HUES64 (cell line): ENCODE measurements around the gene NRN1L. TPM values are rescaled to one million over a fixed set of nuclear protein-coding genes. Genes with fewer than 3 reads are reported as not detected.
A peak's percentile ranks its signal among the peaks of the same experiment; 100 is the strongest.
"Not testable (repeated sequence)": the region's sequence is repeated elsewhere in the genome, so short reads cannot be mapped to it uniquely, and the experiment has no call there.

Experiments
- H3K27ac ChIP-seq: 2 replicates; pipeline ENCODE4 v1.7.0; 2013; ENCODE audit warnings: low read depth, low read length, inconsistent platforms
- H3K27me3 ChIP-seq: 2 replicates; pipeline ENCODE4 v1.6.1; 2013; ENCODE audit warnings: mild to moderate bottlenecking, low read length; ENCODE audit not compliant: insufficient read depth
- H3K36me3 ChIP-seq: 2 replicates; pipeline ENCODE4 v1.6.1; 2013; ENCODE audit warnings: mild to moderate bottlenecking, low read length; ENCODE audit not compliant: insufficient read depth
- H3K4me1 ChIP-seq: 2 replicates; pipeline ENCODE4 v1.6.1; 2013; ENCODE audit warnings: mild to moderate bottlenecking, low read length, moderate library complexity; ENCODE audit not compliant: insufficient read depth
- H3K4me3 ChIP-seq: 2 replicates; pipeline ENCODE4 v1.5.1; 2013; ENCODE audit warnings: mild to moderate bottlenecking, low read length, moderate library complexity
- H3K9ac ChIP-seq: 2 replicates; pipeline ENCODE4 v1.6.1; 2013; ENCODE audit warnings: mild to moderate bottlenecking, low read depth, low read length
- H3K9me3 ChIP-seq: 2 replicates; pipeline ENCODE4 v1.6.1; 2013; ENCODE audit warnings: low read depth, low read length; ENCODE audit not compliant: insufficient read depth
- WGBS: fragments of 150-250, 120-280 bp; methylation state at CpG from one replicate; pipeline ENCODE4 v1.1.7; 2013; ENCODE audit warnings: missing lambda C conversion rate; 5-methylcytosine and 5-hydroxymethylcytosine counted together
- polyA plus RNA-seq, 2 experiments: library from polyadenylated mRNA; stranded (reverse); fragments of 50-300 nt; gene quantifications; one replicate each; pipeline ENCODE4 v1.2.3, GENCODE V29; 2013

The NRN1L gene
- polyA plus RNA-seq (2013, experiment 1 of 2): 3.2 TPM
- 4.1 TPM for polyA plus RNA-seq (2013, experiment 2 of 2)

DNA sequence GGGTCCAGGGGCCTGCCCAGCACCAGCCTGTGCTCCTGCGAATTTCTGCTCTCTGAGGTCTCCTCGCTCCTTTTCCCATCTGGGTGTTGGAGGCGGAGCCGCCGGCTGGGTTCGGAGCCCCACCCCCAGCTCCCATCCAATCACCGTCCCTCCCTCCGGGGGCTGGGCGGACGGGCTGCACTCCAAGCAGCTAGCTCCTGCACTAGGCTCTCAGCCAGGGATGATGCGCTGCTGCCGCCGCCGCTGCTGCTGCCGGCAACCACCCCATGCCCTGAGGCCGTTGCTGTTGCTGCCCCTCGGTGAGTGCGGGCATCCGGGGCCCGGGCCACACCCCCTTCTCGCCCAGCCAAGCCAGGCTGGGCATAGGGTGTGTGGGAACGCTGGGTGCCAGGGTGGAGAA lies at the start of gene NRN1L:
Gene NRN1L (plus strand): TSS at position 202 of the 400 bp plus-strand sequence. CDS start 19 bp downstream, at position 221.
- 14% methylated on average over 22 of the region's 22 CpGs for WGBS
- peak within 1 kb of the TSS; percentile 11; the same call in 1 of the 2 replicates for H3K27ac ChIP-seq
- H3K36me3 ChIP-seq: peaks cover 43% of the 10 kb centered on the region
- no peak within 1 kb of the TSS for H3K9ac ChIP-seq
- H3K4me3 ChIP-seq: peak within 1 kb of the TSS; percentile 8; the same call in 1 of the 2 replicates
- no peaks in the 10 kb centered on the region for H3K27me3 ChIP-seq
- H3K9me3 ChIP-seq: no peaks in the 10 kb centered on the region
- H3K4me1 ChIP-seq: no peaks in the 10 kb centered on the region; the same call in 1 of the 2 replicates

DNA sequence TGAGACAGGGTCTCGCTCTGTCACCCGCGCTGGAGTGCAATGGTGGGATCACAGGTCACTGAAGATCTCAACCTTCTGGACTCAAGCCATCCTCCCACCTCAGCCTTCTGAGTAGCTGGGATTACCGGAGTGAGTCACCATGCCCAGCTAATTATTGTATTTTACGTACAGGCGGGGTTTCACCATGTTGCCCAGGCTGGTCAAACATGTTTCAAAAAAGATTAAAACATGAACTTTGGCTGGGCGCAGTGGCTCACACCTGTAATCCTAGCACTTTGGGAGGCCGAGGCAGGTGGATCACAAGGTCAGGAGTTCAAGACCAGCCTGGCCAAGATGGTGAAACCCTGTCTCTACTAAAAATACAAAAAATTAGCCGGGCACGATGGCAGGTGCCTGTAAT lies 47.5 kb upstream of the NRN1L start:
- not testable (repeated sequence) for H3K36me3 ChIP-seq, H3K27ac ChIP-seq, H3K4me3 ChIP-seq, H3K9ac ChIP-seq, H3K4me1 ChIP-seq, H3K9me3 ChIP-seq, H3K27me3 ChIP-seq
- WGBS: 94% methylated on average over 10 of the region's 10 CpGs

DNA sequence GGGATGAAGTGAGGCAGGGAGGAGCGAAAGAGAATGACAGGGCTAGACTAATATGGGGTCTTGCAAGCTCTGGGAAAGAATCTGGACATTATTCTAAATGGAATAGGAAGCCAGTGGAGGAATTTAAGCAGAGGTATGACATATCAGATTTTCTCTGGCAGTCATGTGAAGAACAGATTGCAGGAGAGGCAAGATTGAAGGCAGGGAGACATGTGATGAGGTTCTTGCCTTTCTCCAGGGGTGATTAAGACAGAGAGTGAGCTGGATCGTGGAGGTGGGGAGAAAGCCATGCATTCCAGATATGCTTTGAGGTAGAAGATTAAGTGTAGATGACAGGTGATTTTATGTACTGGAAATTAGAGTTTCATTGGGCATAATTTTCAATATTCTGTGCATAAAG lies 46.9 kb upstream of the NRN1L start:
- Histone ChIP-seq H3K27me3 (no peaks in the 10 kb centered on the region), H3K36me3 (no peaks in the 10 kb centered on the region), H3K27ac (no peak overlapping the region), H3K4me3 (no peak overlapping the region), H3K4me1 (peaks cover 5% of the 10 kb centered on the region; the same call in 1 of the 2 replicates), H3K9me3 (no peaks in the 10 kb centered on the region), H3K9ac (no peak overlapping the region)
- WGBS: 89% methylated on average over 2 of the region's 2 CpGs

DNA sequence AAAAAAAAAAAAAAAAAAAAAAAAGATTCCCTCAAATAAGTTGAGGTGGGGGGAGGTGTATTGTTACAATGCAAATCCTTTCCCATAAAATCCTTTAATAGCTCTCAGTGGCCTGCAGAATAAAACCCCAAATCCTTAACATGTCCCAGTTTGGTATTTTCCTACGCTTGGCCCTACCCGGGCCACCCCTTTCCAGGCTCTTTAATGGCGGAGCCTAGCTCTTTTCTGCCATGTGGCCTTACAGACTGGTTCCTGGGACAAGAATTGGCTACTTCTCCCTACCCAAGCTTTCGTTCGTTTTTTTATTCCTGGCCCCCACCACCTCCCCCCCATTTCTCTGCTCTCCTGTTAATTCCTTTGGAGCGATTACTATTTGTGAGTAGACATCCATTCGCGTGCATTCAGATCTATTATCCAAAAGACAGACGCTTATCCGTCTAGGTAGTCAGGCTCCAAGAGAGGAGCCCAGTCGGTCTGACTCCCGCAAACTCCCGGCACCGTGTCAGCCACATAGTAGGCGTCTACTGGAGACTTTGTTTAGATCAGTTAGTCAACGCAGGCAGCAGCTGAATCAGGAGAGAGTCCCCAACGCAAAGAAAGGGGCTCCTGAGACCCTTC lies 43.4 kb upstream of the NRN1L start:
- H3K27ac ChIP-seq: peak overlapping the region; percentile 91
- 57% methylated on average over 17 of the region's 17 CpGs for WGBS
- H3K4me3 ChIP-seq: peak overlapping the region; percentile 94
- H3K9ac ChIP-seq: peak overlapping the region; percentile 90
- H3K36me3 ChIP-seq: 0 out of 2 replicates have a peak, but pooled peaks cover 5% of the 10 kb centered on the region
- peaks cover 34% of the 10 kb centered on the region for H3K4me1 ChIP-seq
- no peaks in the 10 kb centered on the region for H3K27me3 ChIP-seq
- no peaks in the 10 kb centered on the region for H3K9me3 ChIP-seq

DNA sequence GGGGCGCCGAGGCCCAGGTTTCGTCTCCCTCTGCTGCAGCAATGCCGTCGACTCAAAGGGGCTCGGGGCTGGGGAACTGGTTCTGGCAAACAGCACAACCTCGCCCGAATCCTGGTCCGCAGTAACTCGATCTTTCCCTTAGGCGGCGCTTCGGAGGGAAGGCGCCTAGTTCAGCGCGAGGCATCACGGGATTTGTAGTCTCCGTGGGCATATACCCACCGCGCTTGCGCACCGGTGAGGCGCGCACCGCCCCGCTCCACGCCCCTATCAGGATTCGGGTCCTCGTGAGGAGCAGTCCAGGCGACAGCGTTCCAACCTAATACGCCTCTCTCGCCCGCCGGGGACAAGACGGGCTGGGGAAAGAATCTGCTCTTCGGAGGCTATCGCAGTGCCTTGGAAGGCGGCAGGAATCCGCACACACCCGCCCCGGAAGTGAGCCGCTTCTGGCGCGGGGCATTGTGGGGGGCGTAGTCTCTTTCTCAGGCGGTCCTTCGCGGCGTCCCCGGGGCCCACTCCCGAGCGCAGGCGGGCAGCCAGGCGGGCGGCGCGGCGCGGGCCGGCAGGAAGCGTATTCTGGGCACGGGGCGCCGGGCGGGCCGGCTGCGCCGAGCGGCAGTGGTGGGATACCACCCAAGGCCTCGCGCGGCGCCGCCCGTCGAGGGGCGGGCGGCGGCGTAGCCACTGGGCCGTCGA lies 42.7 kb upstream of the NRN1L start, which contains the start of gene THAP11:
Gene THAP11 (plus strand): TSS at position 505 of the 693 bp plus-strand sequence. CDS start 235 bp downstream, outside the sequence.
- no peaks in the 10 kb centered on the region for H3K27me3 ChIP-seq
- no peaks in the 10 kb centered on the region for H3K9me3 ChIP-seq
- peak within 1 kb of the TSS; percentile 91 for H3K27ac ChIP-seq
- under 1% methylated on average over 83 of the region's 83 CpGs for WGBS
- H3K4me3 ChIP-seq: peak within 1 kb of the TSS; percentile 94
- peaks cover 34% of the 10 kb centered on the region for H3K4me1 ChIP-seq
- 0 out of 2 replicates have a peak, but pooled peaks cover 5% of the 10 kb centered on the region for H3K36me3 ChIP-seq
- H3K9ac ChIP-seq: peak within 1 kb of the TSS; percentile 90

GRCh38 chr16:67842509-67843342 lies 42.0 kb upstream of the NRN1L start:
- no peaks in the 10 kb centered on the region for H3K9me3 ChIP-seq
- peaks cover 34% of the 10 kb centered on the region for H3K4me1 ChIP-seq
- H3K27me3 ChIP-seq: no peaks in the 10 kb centered on the region
- H3K4me3 ChIP-seq: peak overlapping the region; percentile 94
- H3K36me3 ChIP-seq: 0 out of 2 replicates have a peak, but pooled peaks cover 5% of the 10 kb centered on the region
- H3K9ac ChIP-seq: peak overlapping the region; percentile 90
- under 1% methylated on average over 67 of the region's 67 CpGs for WGBS
- H3K27ac ChIP-seq: peak overlapping the region; percentile 91

GRCh38 chr16:67843343-67843765 lies 41.3 kb upstream of the NRN1L start:
- no peak overlapping the region for H3K27ac ChIP-seq
- peak overlapping the region; percentile 94 for H3K4me3 ChIP-seq
- 28% methylated on average over 11 of the region's 11 CpGs for WGBS
- H3K27me3 ChIP-seq: no peaks in the 10 kb centered on the region
- H3K4me1 ChIP-seq: peaks cover 34% of the 10 kb centered on the region
- H3K9ac ChIP-seq: peak overlapping the region; percentile 90
- H3K9me3 ChIP-seq: no peaks in the 10 kb centered on the region
- H3K36me3 ChIP-seq: 0 out of 2 replicates have a peak, but pooled peaks cover 5% of the 10 kb centered on the region

GRCh38 chr16:67844497-67844896 lies 40.2 kb upstream of the NRN1L start:
- no peak overlapping the region for H3K27ac ChIP-seq
- peaks cover 34% of the 10 kb centered on the region for H3K4me1 ChIP-seq
- H3K9me3 ChIP-seq: no peaks in the 10 kb centered on the region
- 77% methylated on average over 4 of the region's 4 CpGs for whole genome bisulfite sequencing
- H3K4me3 ChIP-seq: peak overlapping the region; percentile 94
- peaks cover 9% of the 10 kb centered on the region; the same call in 1 of the 2 replicates for H3K36me3 ChIP-seq
- H3K27me3 ChIP-seq: no peaks in the 10 kb centered on the region
- no peak overlapping the region for H3K9ac ChIP-seq

- Histone ChIP-seq H3K4me3 (peak overlapping the region; percentile 92), H3K9me3 (no peaks in the 10 kb centered on the region), H3K9ac (peak overlapping the region; percentile 72), H3K4me1 (peaks cover 34% of the 10 kb centered on the region), H3K36me3 (peaks cover 13% of the 10 kb centered on the region; the same call in 1 of the 2 replicates), H3K27me3 (no peaks in the 10 kb centered on the region), H3K27ac (peak overlapping the region; percentile 90)
- WGBS: 81% methylated on average over 5 of the region's 5 CpGs
Measured at GRCh38 chr16:67845291-67846062, 39.2 kb upstream of the NRN1L start.

GRCh38 chr16:67846063-67846319 lies 38.7 kb upstream of the NRN1L start:
- Histone ChIP-seq H3K9ac (peak overlapping the region; percentile 72), H3K27me3 (no peaks in the 10 kb centered on the region), H3K36me3 (peaks cover 13% of the 10 kb centered on the region; the same call in 1 of the 2 replicates), H3K9me3 (no peaks in the 10 kb centered on the region), H3K4me1 (peaks cover 34% of the 10 kb centered on the region), H3K27ac (peak overlapping the region; percentile 90), H3K4me3 (peak overlapping the region; percentile 92)
- WGBS: 39% methylated on average over 2 of the region's 2 CpGs
